LNCAP (cell line): ENCODE data around the gene PAQR7.

Experiments used
- TF ChIP-seq, protein P1 (sequence below): fragments of 450-650 bp; IDR thresholded peaks from 2 replicates; pipeline ENCODE4 v1.5.1; 2017; ENCODE audit warnings: mild to moderate bottlenecking

The PAQR7 gene

DNA sequence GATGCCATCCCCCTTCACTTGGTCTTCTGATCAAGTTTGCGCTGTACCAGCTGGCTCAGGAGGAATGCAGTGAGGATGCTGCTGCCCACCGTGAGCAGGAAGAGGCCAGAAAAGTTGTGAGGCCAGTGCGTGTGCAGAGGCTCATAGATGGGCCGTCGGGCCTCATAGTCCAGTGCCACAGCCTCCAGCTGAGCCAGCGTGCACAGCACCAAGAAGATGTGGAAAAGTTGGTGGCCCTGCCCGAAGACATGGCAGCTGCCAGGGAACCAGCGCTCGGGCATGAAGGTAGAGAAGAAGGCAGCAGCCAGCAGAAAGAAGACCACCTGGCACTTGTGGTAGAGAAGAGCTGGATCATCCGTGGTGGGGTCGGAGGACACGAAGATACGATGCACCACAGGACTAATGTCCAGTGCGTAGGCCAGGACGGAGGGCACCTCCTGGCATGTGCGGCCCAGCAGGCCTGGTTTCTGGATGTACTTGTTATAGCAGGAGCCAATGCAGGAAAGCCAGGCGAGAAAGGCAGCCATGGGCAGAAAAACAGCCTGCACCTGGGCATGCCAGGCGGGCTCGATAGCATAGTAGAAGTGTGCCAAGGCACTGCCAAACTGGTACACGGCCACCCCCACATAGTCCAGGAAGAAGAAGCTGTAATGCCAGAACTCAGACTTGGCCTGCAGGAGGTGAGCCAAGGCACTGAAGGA, 12.6 kb downstream of the PAQR7 start:
- TF ChIP-seq, protein P1, sequence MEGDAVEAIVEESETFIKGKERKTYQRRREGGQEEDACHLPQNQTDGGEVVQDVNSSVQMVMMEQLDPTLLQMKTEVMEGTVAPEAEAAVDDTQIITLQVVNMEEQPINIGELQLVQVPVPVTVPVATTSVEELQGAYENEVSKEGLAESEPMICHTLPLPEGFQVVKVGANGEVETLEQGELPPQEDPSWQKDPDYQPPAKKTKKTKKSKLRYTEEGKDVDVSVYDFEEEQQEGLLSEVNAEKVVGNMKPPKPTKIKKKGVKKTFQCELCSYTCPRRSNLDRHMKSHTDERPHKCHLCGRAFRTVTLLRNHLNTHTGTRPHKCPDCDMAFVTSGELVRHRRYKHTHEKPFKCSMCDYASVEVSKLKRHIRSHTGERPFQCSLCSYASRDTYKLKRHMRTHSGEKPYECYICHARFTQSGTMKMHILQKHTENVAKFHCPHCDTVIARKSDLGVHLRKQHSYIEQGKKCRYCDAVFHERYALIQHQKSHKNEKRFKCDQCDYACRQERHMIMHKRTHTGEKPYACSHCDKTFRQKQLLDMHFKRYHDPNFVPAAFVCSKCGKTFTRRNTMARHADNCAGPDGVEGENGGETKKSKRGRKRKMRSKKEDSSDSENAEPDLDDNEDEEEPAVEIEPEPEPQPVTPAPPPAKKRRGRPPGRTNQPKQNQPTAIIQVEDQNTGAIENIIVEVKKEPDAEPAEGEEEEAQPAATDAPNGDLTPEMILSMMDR, result no peak

DNA sequence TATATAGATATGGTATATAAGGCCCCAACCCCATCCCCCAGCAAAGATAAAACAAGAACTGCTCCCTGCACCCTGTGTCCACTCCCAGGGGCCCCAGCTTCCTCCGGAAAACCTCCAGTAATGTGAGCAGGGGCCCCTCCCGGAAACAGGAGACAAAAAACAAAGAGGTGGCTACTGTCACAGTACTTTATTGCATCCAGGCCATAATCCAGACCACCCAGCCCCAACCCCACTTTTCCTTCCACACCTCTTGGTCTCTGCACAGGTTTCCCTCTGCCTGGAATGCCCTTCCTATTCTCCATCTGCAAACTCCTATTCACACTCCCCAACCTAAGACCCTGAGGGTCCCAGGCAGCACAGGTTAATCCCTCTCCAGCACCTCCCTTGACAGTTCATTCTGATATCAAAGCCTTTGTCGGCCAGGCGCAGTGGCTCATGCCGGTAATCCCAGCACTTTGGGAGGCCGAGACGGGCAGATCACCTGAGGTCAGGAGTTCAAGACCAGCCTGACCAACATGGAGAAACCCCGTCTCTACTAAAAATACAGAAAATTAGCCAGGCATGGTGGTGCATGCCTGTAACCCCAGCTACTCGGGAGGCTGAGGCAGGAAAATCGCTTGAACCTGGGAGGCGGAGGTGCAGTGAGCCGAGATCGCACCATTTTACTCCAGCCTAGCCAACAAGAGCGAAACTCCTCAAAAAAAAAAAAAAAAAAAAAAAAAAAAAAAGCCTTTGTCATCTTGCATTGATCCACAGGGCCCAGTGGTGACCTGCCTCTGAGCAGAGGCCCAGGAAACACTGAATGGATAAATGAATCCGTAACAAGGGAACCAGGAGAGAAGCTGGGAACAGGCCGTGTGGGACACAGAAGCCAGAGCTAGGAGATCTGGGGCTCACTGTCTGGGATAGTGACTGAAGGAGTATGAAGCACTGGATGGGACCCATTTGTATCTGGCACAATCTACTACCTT, 13.9 kb downstream of the PAQR7 start:
- TF ChIP-seq, protein P1, result no peak

DNA sequence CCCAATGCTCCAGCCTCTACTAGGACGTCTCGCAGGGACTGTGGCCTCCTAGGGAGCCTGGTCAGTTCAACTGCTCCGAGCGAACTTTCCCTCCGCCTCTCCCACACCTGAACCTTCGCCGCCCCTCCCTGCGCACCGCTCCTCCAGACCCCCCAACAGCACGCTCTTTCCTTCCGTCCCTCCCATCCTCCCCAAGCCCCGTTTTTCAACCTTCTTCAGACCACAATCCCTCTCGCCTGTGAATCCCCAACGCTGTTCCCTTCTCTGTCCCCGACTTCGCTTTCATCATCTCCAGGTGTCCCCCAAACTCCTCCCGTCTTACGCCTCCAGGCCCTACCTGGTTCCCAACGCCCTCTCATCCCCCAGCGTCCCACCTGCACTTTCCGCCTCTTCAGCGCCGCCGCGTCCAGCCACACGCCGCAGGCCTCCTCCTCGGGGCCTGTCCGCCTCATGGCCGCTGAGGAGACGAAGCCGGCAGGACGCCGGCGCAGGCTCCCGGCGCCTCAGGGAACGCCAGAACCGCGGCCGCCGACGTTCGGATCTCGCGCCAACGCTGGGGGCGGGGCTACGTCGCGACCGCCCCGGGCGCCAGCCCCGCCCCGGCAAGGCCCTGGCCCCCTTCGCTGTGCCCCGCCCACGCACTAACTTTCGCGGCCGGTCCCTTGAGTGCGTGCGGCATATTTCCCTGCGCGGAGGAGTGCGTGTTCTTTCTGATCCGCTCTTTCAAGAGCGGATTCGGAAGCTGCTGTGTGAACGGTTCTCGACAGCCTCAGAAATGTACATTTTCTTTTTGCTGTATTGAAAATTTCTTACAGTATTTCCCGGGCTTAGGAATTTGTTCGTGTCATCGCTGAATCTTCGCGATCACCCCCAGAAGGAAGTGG, 16.4 kb downstream of the PAQR7 start, which contains the start of gene AUNIP:
Gene AUNIP (minus strand): TSS at position 552 of the 884 bp plus-strand sequence. CDS start 100 bp downstream, at position 452.
- TF ChIP-seq, protein P1, result no peak

DNA sequence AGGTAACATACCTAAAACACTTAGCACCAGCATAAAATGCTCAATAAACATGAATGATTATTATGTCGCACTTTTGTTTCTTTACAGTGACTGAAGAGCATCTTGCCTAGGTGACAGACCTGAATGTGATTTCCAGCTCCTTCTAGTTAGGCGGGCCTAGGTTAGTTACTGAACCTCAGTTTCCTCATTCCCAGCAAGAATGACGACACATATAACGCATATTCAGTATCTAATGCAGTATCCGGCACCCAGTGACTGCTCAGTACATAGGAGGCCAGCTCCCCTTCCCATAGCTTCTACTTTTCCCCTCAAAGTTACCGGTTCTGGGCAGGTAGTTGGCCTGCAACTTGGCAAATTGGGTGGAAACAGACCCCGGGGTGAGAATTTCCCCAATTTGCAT, 17.0 kb downstream of the PAQR7 start:
- TF ChIP-seq, protein P1, result no peak

DNA sequence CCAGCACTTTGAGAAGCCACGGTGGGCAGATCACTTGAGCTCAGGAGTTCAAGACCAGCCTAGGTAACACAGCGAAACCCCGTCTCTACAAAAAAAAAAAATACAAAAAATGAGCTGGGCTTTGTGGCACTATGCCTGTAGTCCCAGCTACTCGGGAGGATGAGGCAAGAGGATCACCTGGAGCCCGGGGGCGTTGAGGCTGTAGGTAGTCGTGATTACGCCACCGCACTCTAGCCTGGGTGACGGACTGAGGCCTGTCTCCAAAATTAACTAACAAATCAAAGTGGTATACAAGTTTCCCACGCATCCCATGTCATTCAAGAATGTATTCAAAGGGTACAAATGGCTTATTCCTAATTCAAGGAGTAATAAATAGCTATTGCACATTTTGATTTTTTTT, 18.7 kb downstream of the PAQR7 start:
- TF ChIP-seq, protein P1, result no peak

DNA sequence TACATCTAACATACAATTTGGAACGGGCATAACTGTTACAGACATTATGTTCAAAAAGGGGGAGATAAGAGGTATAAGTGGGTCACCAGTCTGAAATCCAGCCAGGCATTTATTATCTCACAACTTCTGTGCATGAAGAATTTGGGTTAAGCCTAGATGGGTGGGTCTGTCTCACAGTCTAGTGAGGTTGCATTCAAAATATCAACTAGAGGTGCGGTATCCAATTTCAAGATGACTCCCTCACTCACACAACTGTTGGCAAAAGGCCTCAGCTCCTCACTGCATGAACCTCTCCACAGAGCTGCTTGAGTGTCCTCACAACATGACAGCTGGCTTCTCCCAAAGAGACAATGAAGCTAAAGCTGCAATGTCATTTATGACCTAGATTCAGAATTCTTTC, 21.0 kb downstream of the PAQR7 start:
- TF ChIP-seq, protein P1, result no peak

DNA sequence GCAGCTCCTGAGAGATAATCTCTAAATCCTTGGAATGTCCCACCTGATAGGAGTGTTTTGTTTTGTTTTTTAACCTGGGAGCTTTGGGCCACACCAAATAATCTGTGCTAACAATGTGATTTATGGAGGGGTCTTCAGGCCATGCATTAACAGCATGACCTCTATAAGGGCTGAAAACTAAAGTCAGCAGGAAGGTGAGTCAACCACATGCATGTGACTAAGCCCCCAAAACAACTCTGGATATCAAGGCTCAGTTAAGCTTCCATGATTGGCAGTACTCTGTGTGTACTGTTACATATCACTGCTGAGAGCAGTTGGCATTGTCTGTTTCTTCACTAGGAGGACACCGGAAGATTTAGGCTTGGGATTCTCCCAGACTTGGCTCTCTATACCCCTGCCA, 27.0 kb downstream of the PAQR7 start:
- TF ChIP-seq, protein P1, result no peak
